HCT116 (cell line): ENCODE measurements around the gene DTNBP1. TPM values are rescaled to one million over a fixed set of nuclear protein-coding genes. Genes with fewer than 3 reads are reported as not detected.

ENCODE experiments used
- ATAC-seq: fragments of 200-7000 bp; cut with Tn5 transposase; 2 replicates; pipeline ENCODE4 v1.9.1; 2020; ENCODE audit warnings: mild to moderate bottlenecking, moderate library complexity
- BruUV-seq: library from RNA; stranded (reverse); fragments of 400-500 nt; replicated peaks from 2 replicates; lab custom pipeline; 2021; lab: Mats Ljungman, UMichigan
- CTCF ChIA-PET: fragments of 300-600 bp; sonication (Branson Sonifier 250); formaldehyde crosslinking; loops from one replicate; lab custom pipeline; 2021; ENCODE audit warnings: antibody characterized with exemption; lab: Charles Lee
- POLR2A ChIA-PET: fragments of 300-600, 350-600 bp; sonication (Branson Sonifier 250); formaldehyde crosslinking; loops from one replicate; lab custom pipeline; 2021; ENCODE audit warnings: antibody characterized with exemption; lab: Charles Lee
- RAD21 ChIA-PET, 2 experiments: fragments of 300-600 bp; sonication (Branson Sonifier 250); formaldehyde crosslinking; loops; one replicate each; lab custom pipeline; 2023; ENCODE audit warnings: low total read pairs in 2 of 2; ENCODE audit not compliant: uncharacterized antibody in 2 of 2, unreplicated experiment in 2 of 2, low non-redundant PET in 1 of 2; lab: Charles Lee
- DNase-seq: peaks from one replicate; pipeline ENCODE4 v3.0.0-alpha.2; 2010; ENCODE audit warnings: low read depth, low spot score
- H2AFZ ChIP-seq: fragments of 200-600 bp; shearing (Covaris generic), sonication (generic); 2 replicates; pipeline ENCODE4 v1.6.1; 2017; ENCODE audit warnings: low read depth, mixed run types, mixed read lengths, antibody characterized with exemption, low read length; ENCODE audit not compliant: poor library complexity, severe bottlenecking
- H3K27ac ChIP-seq: 2 replicates; pipeline ENCODE4 v1.5.1; 2012; ENCODE audit warnings: low read depth, low read length
- H3K27me3 ChIP-seq: fragments of 200-600 bp; sonication (generic); 2 replicates; pipeline ENCODE4 v1.6.1; 2016; ENCODE audit warnings: mixed run types, low read length, mixed read lengths; ENCODE audit not compliant: insufficient read depth
- H3K36me3 ChIP-seq, 2 experiments: fragments of 200-500 bp in 1 of 2; fragments of 200-600 bp in 1 of 2; sonication (Bioruptor generic) in 1 of 2; sonication (generic) in 1 of 2; 2 replicates each; pipeline versions ENCODE4 v1.5.1 to v1.6.1; 2014 to 2016; ENCODE audit warnings: low read length in 2 of 2, inconsistent platforms in 1 of 2, mixed read lengths in 1 of 2, mixed run types in 1 of 2; ENCODE audit not compliant: insufficient read depth in 2 of 2, control insufficient read depth in 1 of 2
- H3K4me1 ChIP-seq, 2 experiments: fragments of 200-600 bp in 1 of 2; sonication (generic) in 1 of 2; 2 replicates each; pipeline versions ENCODE4 v1.5.1 to v1.6.1; 2012 to 2017; ENCODE audit warnings: low read length in 2 of 2, inconsistent platforms in 1 of 2, mild to moderate bottlenecking in 1 of 2, mixed read lengths in 1 of 2, mixed run types in 1 of 2, moderate library complexity in 1 of 2; ENCODE audit not compliant: insufficient read depth in 2 of 2, control insufficient read depth in 1 of 2
- H3K4me2 ChIP-seq: fragments of 200-600 bp; sonication (generic); 2 replicates; pipeline ENCODE4 v1.6.1; 2017; ENCODE audit warnings: mixed run types, low read length, mixed read lengths
- H3K4me3 ChIP-seq, 2 experiments: fragments of 200-600 bp in 1 of 2; sonication (generic) in 1 of 2; replicated peaks in 1 of 2; 2 replicates each; pipeline ENCODE4 v1.5.1; 2011 to 2016; ENCODE audit warnings: low read length in 2 of 2, control low read depth in 1 of 2, low read depth in 1 of 2, mild to moderate bottlenecking in 1 of 2, mixed read lengths in 1 of 2, mixed run types in 1 of 2
- H3K79me2 ChIP-seq: fragments of 200-600 bp; sonication (generic); 2 replicates; pipeline ENCODE4 v1.6.1; 2017; ENCODE audit warnings: mild to moderate bottlenecking, mixed run types, low read length, moderate library complexity, mixed read lengths; ENCODE audit not compliant: insufficient read depth
- H3K9ac ChIP-seq: fragments of 200-600 bp; sonication (generic); 2 replicates; pipeline ENCODE4 v1.6.1; 2016; ENCODE audit warnings: low read length, mixed read lengths
- H3K9me2 ChIP-seq: fragments of 200-600 bp; sonication (generic), shearing (Covaris generic); 2 replicates; pipeline ENCODE4 v1.6.1; 2017; ENCODE audit warnings: mixed run types, mild to moderate bottlenecking, moderate library complexity; ENCODE audit not compliant: insufficient read depth
- H3K9me3 ChIP-seq, 2 experiments: fragments of 200-500 bp in 1 of 2; fragments of 200-600 bp in 1 of 2; sonication (Bioruptor generic) in 1 of 2; sonication (generic) in 1 of 2; 2 replicates each; pipeline ENCODE4 v1.6.1; 2014 to 2017; ENCODE audit warnings: low read length in 2 of 2, mixed read lengths in 2 of 2, inconsistent platforms in 1 of 2, low read depth in 1 of 2, mild to moderate bottlenecking in 1 of 2, mixed run types in 1 of 2, moderate library complexity in 1 of 2; ENCODE audit not compliant: control insufficient read depth in 1 of 2, insufficient read depth in 1 of 2
- H4K20me1 ChIP-seq: fragments of 200-600 bp; sonication (generic), shearing (Covaris generic); 2 replicates; pipeline ENCODE4 v1.6.1; 2017; ENCODE audit warnings: mixed run types, mild to moderate bottlenecking, moderate library complexity; ENCODE audit not compliant: insufficient read depth
- EZH2 ChIP-seq: fragments of 200-600 bp; sonication (generic); IDR thresholded peaks from 2 replicates; pipeline ENCODE4 v1.6.1; 2017; ENCODE audit warnings: antibody characterized with exemption, mixed run types
- EZH2phosphoT487 ChIP-seq: fragments of 200-600 bp; IDR thresholded peaks from 2 replicates; pipeline ENCODE4 v1.6.1; 2018; ENCODE audit warnings: antibody characterized with exemption, borderline replicate concordance
- FOSL1 ChIP-seq: IDR thresholded peaks from 2 replicates; pipeline ENCODE4 v1.6.1; 2012; ENCODE audit warnings: low read depth
- JUND ChIP-seq: IDR thresholded peaks from 2 replicates; pipeline ENCODE4 v1.6.1; 2012
- POLR2AphosphoS5 ChIP-seq: IDR thresholded peaks from 2 replicates; pipeline ENCODE4 v1.6.1; 2011; ENCODE audit warnings: mild to moderate bottlenecking, low read depth, low read length, moderate library complexity
- SIN3A ChIP-seq: IDR thresholded peaks from 2 replicates; pipeline ENCODE4 v1.6.1; 2012; ENCODE audit warnings: low read depth
- TCF7L2 ChIP-seq: IDR thresholded peaks from 2 replicates; pipeline ENCODE4 v1.7.0; 2011; ENCODE audit warnings: borderline replicate concordance, inconsistent platforms; ENCODE audit not compliant: insufficient read depth, insufficient read length; ENCODE audit errors: extremely low read depth
- ZFX ChIP-seq: fragments of 450-650 bp; IDR thresholded peaks from 2 replicates; pipeline ENCODE4 v1.6.1; 2017
- intact Hi-C: fragments of 100-400 bp; cut with micrococcal nuclease; formaldehyde crosslinking; loops from 2 replicates; pipeline ENCODE4 v1.10.0; 2022
- total RNA-seq: library from RNA; stranded (reverse); gene quantifications from one replicate; pipeline ENCODE4 v1.2.1, GENCODE V29; 2021; ENCODE audit not compliant: unreplicated experiment
- TF ChIP-seq, protein P1 (sequence below): IDR thresholded peaks from 2 replicates; pipeline ENCODE4 v1.6.1; 2012; ENCODE audit warnings: low read depth

The DTNBP1 gene
- total RNA-seq, 1 experiment from 2014 or later, result 16.7 TPM

GRCh38 chr6:15598273-15598798 lies 64.5 kb downstream of the DTNBP1 start (continued):
- no peak for TF ChIP-seq ZFX
- no peak for TF ChIP-seq FOSL1
- TF ChIP-seq TCF7L2, result no peak
- TF ChIP-seq SIN3A, result no peak
- no peak for TF ChIP-seq JUND
- TF ChIP-seq POLR2AphosphoS5, result no peak
- TF ChIP-seq, protein P1, sequence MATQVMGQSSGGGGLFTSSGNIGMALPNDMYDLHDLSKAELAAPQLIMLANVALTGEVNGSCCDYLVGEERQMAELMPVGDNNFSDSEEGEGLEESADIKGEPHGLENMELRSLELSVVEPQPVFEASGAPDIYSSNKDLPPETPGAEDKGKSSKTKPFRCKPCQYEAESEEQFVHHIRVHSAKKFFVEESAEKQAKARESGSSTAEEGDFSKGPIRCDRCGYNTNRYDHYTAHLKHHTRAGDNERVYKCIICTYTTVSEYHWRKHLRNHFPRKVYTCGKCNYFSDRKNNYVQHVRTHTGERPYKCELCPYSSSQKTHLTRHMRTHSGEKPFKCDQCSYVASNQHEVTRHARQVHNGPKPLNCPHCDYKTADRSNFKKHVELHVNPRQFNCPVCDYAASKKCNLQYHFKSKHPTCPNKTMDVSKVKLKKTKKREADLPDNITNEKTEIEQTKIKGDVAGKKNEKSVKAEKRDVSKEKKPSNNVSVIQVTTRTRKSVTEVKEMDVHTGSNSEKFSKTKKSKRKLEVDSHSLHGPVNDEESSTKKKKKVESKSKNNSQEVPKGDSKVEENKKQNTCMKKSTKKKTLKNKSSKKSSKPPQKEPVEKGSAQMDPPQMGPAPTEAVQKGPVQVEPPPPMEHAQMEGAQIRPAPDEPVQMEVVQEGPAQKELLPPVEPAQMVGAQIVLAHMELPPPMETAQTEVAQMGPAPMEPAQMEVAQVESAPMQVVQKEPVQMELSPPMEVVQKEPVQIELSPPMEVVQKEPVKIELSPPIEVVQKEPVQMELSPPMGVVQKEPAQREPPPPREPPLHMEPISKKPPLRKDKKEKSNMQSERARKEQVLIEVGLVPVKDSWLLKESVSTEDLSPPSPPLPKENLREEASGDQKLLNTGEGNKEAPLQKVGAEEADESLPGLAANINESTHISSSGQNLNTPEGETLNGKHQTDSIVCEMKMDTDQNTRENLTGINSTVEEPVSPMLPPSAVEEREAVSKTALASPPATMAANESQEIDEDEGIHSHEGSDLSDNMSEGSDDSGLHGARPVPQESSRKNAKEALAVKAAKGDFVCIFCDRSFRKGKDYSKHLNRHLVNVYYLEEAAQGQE, result no peak

DNA sequence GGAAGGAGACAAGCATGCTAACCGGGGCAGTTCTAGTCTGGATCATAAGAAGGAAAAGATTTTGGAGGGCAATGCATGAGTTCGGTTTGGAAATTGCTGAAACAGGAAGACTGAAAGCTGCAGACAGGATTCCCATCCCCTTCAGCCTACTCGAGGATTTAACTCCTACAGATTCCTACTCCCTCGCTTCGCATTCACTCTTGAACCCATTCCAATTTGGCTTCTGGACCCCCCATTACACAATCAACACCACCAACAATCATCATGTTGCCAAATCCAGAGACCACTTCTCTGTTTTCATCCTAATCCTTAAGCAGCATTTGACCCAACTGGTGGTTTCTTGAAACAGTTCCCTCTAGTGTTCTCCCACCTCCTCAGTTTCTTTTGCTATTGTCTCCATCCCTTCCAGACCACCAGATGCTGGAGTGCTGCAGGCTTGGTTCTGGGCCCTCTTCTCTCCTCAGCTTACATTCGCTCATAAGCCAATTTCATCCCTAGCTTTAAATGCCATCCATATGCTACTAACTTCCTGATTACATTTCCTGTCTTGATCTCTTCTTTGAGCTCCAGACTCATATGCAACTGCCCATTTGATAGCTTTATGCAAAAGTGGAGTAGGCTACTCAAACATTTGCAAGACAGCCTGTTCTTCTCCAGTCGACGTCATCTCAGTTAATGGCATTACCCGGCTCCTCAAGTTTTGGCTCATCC lies 66.5 kb downstream of the DTNBP1 start:
- H2AFZ ChIP-seq, result no peak overlapping the region
- ChIA-PET CTCF (interaction anchor here (0.5 kb wide), 1 partner anchor 275 kb away, joined by 3 read pairs; no protein-coding TSS in a partner anchor), POLR2A (no interaction called here)
- no peaks in the 10 kb centered on the region for H3K9me3 ChIP-seq
- H4K20me1 ChIP-seq, result no peaks in the 10 kb centered on the region
- no peak overlapping the region for H3K4me2 ChIP-seq
- peaks cover 2 to 7% of the 10 kb centered on the region in 2 experiments; a peak in 3 of 4 replicates for H3K4me1 ChIP-seq
- no peaks in the 10 kb centered on the region for H3K36me3 ChIP-seq
- H3K4me3 ChIP-seq, result no peak overlapping the region
- TF ChIP-seq EZH2phosphoT487 (no peak), EZH2 (no peak), JUND (no peak)
- TF ChIP-seq, protein P1, result no peak
- TF ChIP-seq, all 23 proteins: peak for 0
- ATAC-seq (no peak), DNase-seq (no peak)
- H3K27ac ChIP-seq, result no peak overlapping the region
- intact Hi-C loops, result no loop called here
- H3K79me2 ChIP-seq, result no peaks in the 10 kb centered on the region
- RAD21 ChIA-PET, result interaction anchor here in 1 of 2 experiments (0.5 to 0.6 kb wide), 2 partner anchors 15 to 871 kb away, joined by 4 to 8 read pairs; no protein-coding TSS in a partner anchor
- no TSS peak for BruUV-seq
- no peaks in the 10 kb centered on the region for H3K27me3 ChIP-seq
- H3K9me2 ChIP-seq, result no peaks in the 10 kb centered on the region
- no peak overlapping the region for H3K9ac ChIP-seq
